Epithelial cell of esophagus (primary cell): ENCODE results near the gene TEDC1.

ENCODE experiments used
- DNase-seq: peaks from one replicate; pipeline ENCODE4 v3.0.0; 2010; ENCODE audit warnings: low read depth
- H3K4me3 ChIP-seq: 2 replicates; pipeline ENCODE4 v1.5.1; 2011; ENCODE audit warnings: mild to moderate bottlenecking, low read length, control low read depth
- TF ChIP-seq, protein P1 (sequence below): IDR thresholded peaks from 2 replicates; pipeline ENCODE4 v1.5.1; 2011; ENCODE audit warnings: low read depth, mild to moderate bottlenecking, low read length, control low read depth, inconsistent platforms; ENCODE audit not compliant: insufficient read depth; ENCODE audit errors: missing control alignments

Gene TEDC1

DNA sequence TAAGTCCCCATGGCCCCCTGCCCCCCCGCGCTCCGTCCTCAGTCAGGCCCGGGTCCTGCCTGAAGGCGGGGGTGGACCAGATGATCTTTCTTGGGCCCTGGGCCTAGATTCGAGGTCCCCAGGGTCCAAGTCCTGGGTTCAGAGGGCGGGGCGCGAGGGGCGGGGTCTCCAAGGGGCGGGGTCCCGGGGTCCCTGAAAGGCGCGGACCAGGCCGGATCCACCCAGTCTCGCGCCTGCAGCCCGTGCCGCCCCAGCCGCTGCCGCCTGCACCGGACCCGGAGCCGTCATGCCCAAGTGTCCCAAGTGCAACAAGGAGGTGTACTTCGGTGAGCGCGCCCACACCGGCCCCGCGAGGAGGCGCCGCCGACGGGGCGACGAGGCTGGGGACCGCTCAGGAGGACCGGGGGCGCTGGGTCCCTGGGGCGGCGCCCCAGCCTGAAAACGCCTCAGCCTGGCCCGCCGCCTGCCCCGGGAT, 4.0 kb upstream of the TEDC1 start:
- TF ChIP-seq, protein P1, sequence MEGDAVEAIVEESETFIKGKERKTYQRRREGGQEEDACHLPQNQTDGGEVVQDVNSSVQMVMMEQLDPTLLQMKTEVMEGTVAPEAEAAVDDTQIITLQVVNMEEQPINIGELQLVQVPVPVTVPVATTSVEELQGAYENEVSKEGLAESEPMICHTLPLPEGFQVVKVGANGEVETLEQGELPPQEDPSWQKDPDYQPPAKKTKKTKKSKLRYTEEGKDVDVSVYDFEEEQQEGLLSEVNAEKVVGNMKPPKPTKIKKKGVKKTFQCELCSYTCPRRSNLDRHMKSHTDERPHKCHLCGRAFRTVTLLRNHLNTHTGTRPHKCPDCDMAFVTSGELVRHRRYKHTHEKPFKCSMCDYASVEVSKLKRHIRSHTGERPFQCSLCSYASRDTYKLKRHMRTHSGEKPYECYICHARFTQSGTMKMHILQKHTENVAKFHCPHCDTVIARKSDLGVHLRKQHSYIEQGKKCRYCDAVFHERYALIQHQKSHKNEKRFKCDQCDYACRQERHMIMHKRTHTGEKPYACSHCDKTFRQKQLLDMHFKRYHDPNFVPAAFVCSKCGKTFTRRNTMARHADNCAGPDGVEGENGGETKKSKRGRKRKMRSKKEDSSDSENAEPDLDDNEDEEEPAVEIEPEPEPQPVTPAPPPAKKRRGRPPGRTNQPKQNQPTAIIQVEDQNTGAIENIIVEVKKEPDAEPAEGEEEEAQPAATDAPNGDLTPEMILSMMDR = no peak
- H3K4me3 ChIP-seq = no peak overlapping the region
- DNase-seq = no peak

DNA sequence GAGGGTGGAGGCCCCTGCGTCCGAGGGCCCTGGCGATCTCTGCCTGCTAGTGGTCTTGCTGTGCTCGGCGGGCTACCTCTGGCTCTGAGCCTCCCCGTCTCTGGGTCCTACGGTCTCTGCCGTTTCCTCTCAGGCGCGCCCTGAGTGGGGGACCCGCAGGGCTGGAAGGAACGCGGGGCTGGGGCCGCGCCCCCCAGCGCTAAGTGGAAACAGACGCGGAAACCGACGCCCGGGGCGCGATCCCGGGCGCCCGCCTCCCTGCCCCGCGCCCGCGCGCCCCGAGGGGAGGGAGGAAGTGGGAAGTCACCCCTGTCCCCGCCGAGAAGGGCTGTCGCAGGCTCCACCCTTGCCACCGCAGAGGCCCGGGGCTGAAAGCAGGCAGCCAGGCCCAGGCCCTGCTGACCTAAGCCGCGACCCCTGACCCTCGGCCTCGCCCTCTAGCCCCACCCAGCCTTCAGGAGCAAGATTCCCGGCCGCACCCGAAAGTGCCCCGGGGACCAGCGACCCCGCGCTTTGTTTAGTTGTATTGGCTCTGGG, 3.5 kb upstream of the TEDC1 start:
- no peak overlapping the region for H3K4me3 ChIP-seq
- TF ChIP-seq, protein P1 = no peak
- no peak for DNase-seq

DNA sequence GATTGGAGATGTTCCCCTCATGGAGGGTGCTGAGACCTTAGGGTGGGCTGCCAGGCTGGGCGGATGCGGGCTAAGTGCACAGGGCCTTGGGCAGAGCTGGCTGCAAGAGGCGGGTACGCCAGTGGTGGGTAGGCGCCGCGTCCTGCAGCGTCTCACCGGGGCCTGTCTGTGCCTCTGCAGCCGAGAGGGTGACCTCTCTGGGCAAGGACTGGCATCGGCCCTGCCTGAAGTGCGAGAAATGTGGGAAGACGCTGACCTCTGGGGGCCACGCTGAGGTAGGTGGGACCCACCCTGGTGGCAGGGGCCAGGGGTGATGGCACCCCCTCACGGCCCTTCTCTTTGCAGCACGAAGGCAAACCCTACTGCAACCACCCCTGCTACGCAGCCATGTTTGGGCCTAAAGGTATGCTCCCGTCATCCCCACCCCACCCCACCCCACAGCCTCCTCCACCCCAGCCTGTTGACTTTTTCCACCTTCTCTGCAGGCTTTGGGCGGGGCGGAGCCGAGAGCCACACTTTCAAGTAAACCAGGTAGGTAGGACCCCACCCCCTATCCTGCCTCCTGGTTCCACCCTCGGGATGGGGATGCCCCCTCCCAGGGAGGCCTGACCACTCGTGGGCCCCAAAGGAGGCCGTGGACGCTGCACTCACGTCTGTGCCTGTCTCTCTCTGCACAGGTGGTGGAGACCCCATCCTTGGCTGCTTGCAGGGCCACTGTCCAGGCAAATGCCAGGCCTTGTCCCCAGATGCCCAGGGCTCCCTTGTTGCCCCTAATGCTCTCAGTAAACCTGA, 2.9 kb upstream of the TEDC1 start:
- no peak overlapping the region for H3K4me3 ChIP-seq
- no peak for DNase-seq
- TF ChIP-seq, protein P1 = no peak

DNA sequence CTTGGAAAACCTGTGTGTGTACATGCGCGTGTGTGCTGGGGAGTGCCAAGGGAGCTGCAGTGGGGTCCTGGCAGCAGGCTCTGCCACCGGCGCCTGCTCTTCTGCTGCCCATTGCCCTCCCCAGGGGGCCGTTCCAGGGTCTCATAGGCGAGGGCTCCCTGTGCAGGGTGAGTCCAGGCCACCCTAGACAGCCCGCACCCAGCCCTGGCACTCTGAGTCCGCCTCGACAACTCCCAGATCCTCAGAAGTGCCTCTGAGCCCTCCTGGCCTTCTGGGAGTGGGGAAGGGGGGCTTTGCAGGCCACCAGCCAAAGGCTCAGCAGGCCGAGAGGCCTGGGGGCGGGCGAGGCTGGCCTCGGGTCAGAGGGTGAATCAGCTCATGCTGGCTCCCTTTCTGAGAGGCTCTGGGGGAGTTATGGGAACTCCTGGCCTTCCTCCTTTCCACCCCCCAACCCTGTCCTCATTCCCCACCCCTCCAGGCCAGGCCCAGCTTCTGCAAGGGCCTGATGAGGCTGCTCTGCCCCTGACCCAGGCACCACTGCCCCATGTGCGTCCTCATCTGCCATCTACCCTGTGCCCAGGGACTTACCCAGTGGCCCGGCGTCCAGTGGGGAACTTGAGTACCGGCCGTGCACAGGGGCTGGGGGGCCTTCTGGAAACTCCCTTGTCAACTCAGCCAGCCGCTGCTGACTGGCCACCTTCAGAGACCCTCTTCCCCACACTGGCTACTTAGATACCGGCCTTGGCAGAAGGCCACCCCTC, 2.1 kb upstream of the TEDC1 start:
- no peak overlapping the region for H3K4me3 ChIP-seq

DNA sequence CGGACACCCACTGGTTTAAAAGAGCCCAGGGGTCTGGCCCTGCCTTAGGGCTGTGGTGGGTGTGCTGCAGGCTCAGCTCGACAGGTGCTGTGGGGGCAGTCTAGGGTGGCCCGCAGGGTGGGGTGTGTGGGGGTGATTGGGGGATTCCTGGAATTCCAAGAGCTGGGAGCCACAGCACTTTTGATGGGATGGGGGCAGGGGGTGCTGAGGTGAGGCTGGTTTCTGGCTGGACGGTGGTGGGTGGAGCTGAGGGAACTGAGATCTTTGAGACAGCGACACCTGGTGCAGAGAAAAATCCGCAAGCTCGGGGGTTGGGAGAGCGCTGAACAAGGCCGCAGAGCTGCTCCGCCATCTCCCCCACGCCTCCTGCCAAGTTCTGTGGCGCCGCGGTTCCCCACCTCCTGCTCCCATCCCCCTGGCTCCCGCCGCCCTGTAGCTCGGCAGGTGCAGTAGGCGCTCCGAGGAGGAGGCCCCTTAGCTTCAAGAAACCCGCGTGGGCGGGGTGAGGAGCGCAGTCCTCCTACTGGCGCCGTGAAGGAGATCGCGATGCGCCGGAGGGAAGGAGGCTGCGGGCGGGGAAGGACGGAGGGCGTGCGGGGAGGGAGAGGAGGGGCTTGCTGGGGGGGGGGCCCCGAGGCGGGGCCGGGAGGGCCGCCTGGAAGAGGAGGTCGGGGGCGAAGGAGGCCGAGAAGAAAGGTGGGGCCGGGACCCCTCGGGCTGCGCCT, 1.3 kb upstream of the TEDC1 start:
- TF ChIP-seq, protein P1 = peak; percentile 71
- peak; percentile 92 for DNase-seq
- peak overlapping the region; percentile 61 for H3K4me3 ChIP-seq

More for the DNA sequence above, 2.1 kb upstream of the TEDC1 start:
- no peak for DNase-seq
- TF ChIP-seq, protein P1 = no peak

DNA sequence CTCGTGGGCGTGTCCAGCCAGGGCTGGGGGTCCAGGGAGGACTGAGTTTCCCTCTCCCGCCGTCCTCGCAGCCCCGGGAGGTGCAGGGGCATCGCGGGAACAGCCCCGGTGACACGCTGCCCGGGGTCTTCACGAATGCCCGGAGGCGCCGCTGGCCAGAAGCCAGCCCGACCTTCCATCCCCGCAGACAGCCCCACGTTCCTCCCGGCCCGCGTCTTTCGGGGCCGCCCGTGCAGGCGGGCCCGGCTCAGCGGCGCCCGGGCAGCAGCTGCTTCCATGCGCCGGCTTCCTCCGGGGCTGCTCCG, 827 bp upstream of the TEDC1 start:
- TF ChIP-seq, protein P1 = no peak
- no peak for DNase-seq
- H3K4me3 ChIP-seq = peak overlapping the region; percentile 61
